Stimulated activated CD4-positive, alpha-beta T cell treated with anti-CD3 and anti-CD28 coated beads, Interleukin-2, amount 100 ng/mL, for 48 hours (primary cell): ENCODE results near the gene OGFR.
"Not testable (repeated sequence)": the region's sequence is repeated elsewhere in the genome, so short reads cannot be mapped to it uniquely, and the experiment has no call there.

Experiments
- DNase-seq, 2 donors: peaks; one replicate each; pipeline ENCODE4 v3.0.0-alpha.2; 2020

OGFR gene

GRCh38 chr20:62841705-62842212 is 37.1 kb downstream of the OGFR start:
- DNase-seq: no peak

- DNase-seq: no peak
These were observed 39.0 kb downstream of the OGFR start for GRCh38 chr20:62843656-62844055.

GRCh38 chr20:62844182-62844581 is 39.5 kb downstream of the OGFR start:
- DNase-seq: no peak

- no peak for DNase-seq
These were observed 41.0 kb downstream of the OGFR start for GRCh38 chr20:62845416-62846160.

GRCh38 chr20:62846166-62846890 is 41.7 kb downstream of the OGFR start:
- DNase-seq: no peak

- DNase-seq: not testable (repeated sequence)
These were observed 44.3 kb downstream of the OGFR start for GRCh38 chr20:62848917-62849316.

- DNase-seq: no peak
These were observed 44.8 kb downstream of the OGFR start for GRCh38 chr20:62849431-62849830.

GRCh38 chr20:62850333-62850974 is 45.8 kb downstream of the OGFR start:
- DNase-seq: no peak

GRCh38 chr20:62852196-62852595 is 47.6 kb downstream of the OGFR start:
- no peak for DNase-seq

- no peak for DNase-seq
These were observed 48.2 kb downstream of the OGFR start for GRCh38 chr20:62852841-62853240.

- DNase-seq: not testable (repeated sequence)
These were observed 48.7 kb downstream of the OGFR start for GRCh38 chr20:62853304-62853703.

GRCh38 chr20:62854121-62854520 is 49.5 kb downstream of the OGFR start:
- DNase-seq: no peak

- no peak for DNase-seq
These were observed 50.5 kb downstream of the OGFR start for GRCh38 chr20:62855120-62855519.

- no peak for DNase-seq
These were observed 52.4 kb downstream of the OGFR start for GRCh38 chr20:62856931-62857619.

GRCh38 chr20:62858058-62858830 is 53.6 kb downstream of the OGFR start:
- no peak for DNase-seq

GRCh38 chr20:62859721-62860120 is 55.1 kb downstream of the OGFR start:
- no peak for DNase-seq

GRCh38 chr20:62860391-62860923 is 55.8 kb downstream of the OGFR start:
- DNase-seq: no peak

GRCh38 chr20:62860924-62861691 is 56.5 kb downstream of the OGFR start:
- DNase-seq: peak in 1 of 2 donors; percentile 18

- DNase-seq: peak; percentile 92 to 99
These were observed 57.2 kb downstream of the OGFR start, which contains the start of gene TCFL5 for GRCh38 chr20:62861726-62862336. TSS of gene TCFL5 (minus strand) at chr20:62861822. CDS start at chr20:62861670, 152 bp downstream.
